ENCODE results near the gene ADCY2. TPM values are rescaled to one million over a fixed set of nuclear protein-coding genes. Genes with fewer than 3 reads are reported as not detected.

ADCY2 gene
- total and polyA plus RNA-seq, 2 experiments from 2014 or later, result 2.2 to 4.7 TPM

- no peak overlapping the region for H3K4me3 ChIP-seq
- H3K27me3 ChIP-seq, result no peaks in the 10 kb centered on the region
- DNase-seq (ENCODE audit: low read depth in 1 of 2, low spot score in 1 of 2), result no peak
- H3K36me3 ChIP-seq, result no peaks in the 10 kb centered on the region
- no peak for TF ChIP-seq CTCF (IDR thresholded peaks at IDR 0.05; ENCODE audit: low read depth, low read length)
- H3K4me1 ChIP-seq (ENCODE audit: low read depth), result no peaks in the 10 kb centered on the region
- H3K9me3 ChIP-seq (ENCODE audit: low read depth), result no peaks in the 10 kb centered on the region
- H3K27ac ChIP-seq, result no peak overlapping the region
Observed at GRCh38 chr5:7474821-7475403, 79.0 kb downstream of the ADCY2 start.

- H3K4me1 ChIP-seq (ENCODE audit: low read depth), result no peaks in the 10 kb centered on the region
- H3K27me3 ChIP-seq, result no peaks in the 10 kb centered on the region
- TF ChIP-seq CTCF (IDR thresholded peaks at IDR 0.05; ENCODE audit: low read depth, low read length), result no peak
- no peak for DNase-seq (ENCODE audit: low read depth in 1 of 2, low spot score in 1 of 2)
- no peak overlapping the region for H3K27ac ChIP-seq
- H3K4me3 ChIP-seq, result no peak overlapping the region
- H3K9me3 ChIP-seq (ENCODE audit: low read depth), result no peaks in the 10 kb centered on the region
- H3K36me3 ChIP-seq, result no peaks in the 10 kb centered on the region
Observed at GRCh38 chr5:7478459-7478858, 82.5 kb downstream of the ADCY2 start.

- no peak overlapping the region for H3K27ac ChIP-seq
- TF ChIP-seq CTCF (IDR thresholded peaks at IDR 0.05; ENCODE audit: low read depth, low read length), result no peak
- H3K4me1 ChIP-seq (ENCODE audit: low read depth), result no peaks in the 10 kb centered on the region
- no peaks in the 10 kb centered on the region for H3K9me3 ChIP-seq (ENCODE audit: low read depth)
- no peak for DNase-seq (ENCODE audit: low read depth in 1 of 2, low spot score in 1 of 2)
- H3K27me3 ChIP-seq, result no peaks in the 10 kb centered on the region
- no peak overlapping the region for H3K4me3 ChIP-seq
- no peaks in the 10 kb centered on the region for H3K36me3 ChIP-seq
Observed at GRCh38 chr5:7488734-7489133, 92.8 kb downstream of the ADCY2 start.

GRCh38 chr5:7492371-7492770, 96.4 kb downstream of the ADCY2 start:
- no peak for TF ChIP-seq CTCF (IDR thresholded peaks at IDR 0.05; ENCODE audit: low read depth, low read length)
- Histone ChIP-seq H3K4me1 (ENCODE audit: low read depth) (no peaks in the 10 kb centered on the region), H3K9me3 (ENCODE audit: low read depth) (no peaks in the 10 kb centered on the region), H3K36me3 (no peaks in the 10 kb centered on the region), H3K27me3 (no peaks in the 10 kb centered on the region), H3K27ac (no peak overlapping the region), H3K4me3 (no peak overlapping the region)
- DNase-seq (ENCODE audit: low read depth in 1 of 2, low spot score in 1 of 2), result no peak

GRCh38 chr5:7493081-7493480, 97.1 kb downstream of the ADCY2 start:
- DNase-seq (ENCODE audit: low read depth in 1 of 2, low spot score in 1 of 2), result no peak

More at GRCh38 chr5:7493081-7493480, 97.1 kb downstream of the ADCY2 start:
- no peak overlapping the region for H3K27ac ChIP-seq
- no peaks in the 10 kb centered on the region for H3K27me3 ChIP-seq
- no peaks in the 10 kb centered on the region for H3K9me3 ChIP-seq (ENCODE audit: low read depth)
- no peak for TF ChIP-seq CTCF (IDR thresholded peaks at IDR 0.05; ENCODE audit: low read depth, low read length)
- H3K4me3 ChIP-seq, result no peak overlapping the region
- no peaks in the 10 kb centered on the region for H3K36me3 ChIP-seq
- no peaks in the 10 kb centered on the region for H3K4me1 ChIP-seq (ENCODE audit: low read depth)

Data from cardiac muscle cell (in vitro differentiated cells and primary cell).